NCI-H1436 (cell line): ENCODE measurements around the gene PNLIPRP2.

Experiments used
- DNase-seq: peaks from one replicate; lab custom pipeline; 2025; lab: John Stamatoyannopoulos, UW

PNLIPRP2 gene

GRCh38 chr10:116655568-116655967, 34.8 kb downstream of the PNLIPRP2 start:
- no peak for DNase-seq

- DNase-seq, result no peak
Measured at GRCh38 chr10:116656044-116656443, 35.3 kb downstream of the PNLIPRP2 start.

GRCh38 chr10:116657863-116658551, 37.3 kb downstream of the PNLIPRP2 start:
- no peak for DNase-seq

- DNase-seq, result no peak
Measured at GRCh38 chr10:116659049-116659670, 38.4 kb downstream of the PNLIPRP2 start.

GRCh38 chr10:116660860-116661259, 40.1 kb downstream of the PNLIPRP2 start:
- no peak for DNase-seq

GRCh38 chr10:116663342-116663741, 42.6 kb downstream of the PNLIPRP2 start:
- no peak for DNase-seq

- no peak for DNase-seq
Measured at GRCh38 chr10:116664631-116665030, 43.9 kb downstream of the PNLIPRP2 start.

GRCh38 chr10:116665541-116666125, 44.9 kb downstream of the PNLIPRP2 start:
- DNase-seq, result no peak

GRCh38 chr10:116667484-116667883, 46.7 kb downstream of the PNLIPRP2 start:
- no peak for DNase-seq

GRCh38 chr10:116668018-116668417, 47.3 kb downstream of the PNLIPRP2 start:
- no peak for DNase-seq

- DNase-seq, result no peak
Measured at GRCh38 chr10:116668446-116668845, 47.7 kb downstream of the PNLIPRP2 start.

- no peak for DNase-seq
Measured at GRCh38 chr10:116669080-116669479, 48.3 kb downstream of the PNLIPRP2 start.

- DNase-seq, result no peak
Measured at GRCh38 chr10:116669832-116670644, 49.3 kb downstream of the PNLIPRP2 start.

GRCh38 chr10:116670706-116671105, 50.0 kb downstream of the PNLIPRP2 start:
- no peak for DNase-seq

- DNase-seq, result no peak
Measured at GRCh38 chr10:116671274-116671926, 50.6 kb downstream of the PNLIPRP2 start.

GRCh38 chr10:116672891-116673290, 52.1 kb downstream of the PNLIPRP2 start:
- no peak for DNase-seq

- no peak for DNase-seq
Measured at GRCh38 chr10:116673866-116674265, 53.1 kb downstream of the PNLIPRP2 start.

- no peak for DNase-seq
Measured at GRCh38 chr10:116674901-116675423, 54.2 kb downstream of the PNLIPRP2 start.

GRCh38 chr10:116676118-116676517, 55.4 kb downstream of the PNLIPRP2 start:
- DNase-seq, result no peak

- no peak for DNase-seq
Measured at GRCh38 chr10:116676633-116677032, 55.9 kb downstream of the PNLIPRP2 start.

- DNase-seq, result no peak
Measured at GRCh38 chr10:116679351-116679750, 58.6 kb downstream of the PNLIPRP2 start.

GRCh38 chr10:116683166-116683565, 62.4 kb downstream of the PNLIPRP2 start:
- DNase-seq, result no peak
